ENCODE results near the gene RNF141.

GRCh38 chr11:10502770-10503169 lies 38.2 kb downstream of the RNF141 start:
- TF ChIP-seq POLR2A (IDR thresholded peaks at IDR 0.05): no peak
- TF ChIP-seq CTCF (IDR thresholded peaks at IDR 0.05): no peak

Data from ovary (tissue), 3 donors.